ENCODE data around the gene DISC1.
"Not testable (repeated sequence)": the region's sequence is repeated elsewhere in the genome, so short reads cannot be mapped to it uniquely, and the experiment has no call there.

DISC1 gene

GRCh38 chr1:231639819-231640218, 13.2 kb downstream of the DISC1 start:
- FAIRE-seq, result no peak

GRCh38 chr1:231641444-231641843, 14.9 kb downstream of the DISC1 start:
- FAIRE-seq, result not testable (repeated sequence)

GRCh38 chr1:231642061-231642460, 15.5 kb downstream of the DISC1 start:
- not testable (repeated sequence) for FAIRE-seq

- no peak for FAIRE-seq
These were observed 16.0 kb downstream of the DISC1 start for GRCh38 chr1:231642618-231643017.

GRCh38 chr1:231643071-231643934, 16.7 kb downstream of the DISC1 start:
- FAIRE-seq, result no peak

- FAIRE-seq, result no peak
These were observed 17.3 kb downstream of the DISC1 start for GRCh38 chr1:231643935-231644237.

- FAIRE-seq, result not testable (repeated sequence)
These were observed 19.0 kb downstream of the DISC1 start for GRCh38 chr1:231645634-231646033.

GRCh38 chr1:231646165-231646564, 19.6 kb downstream of the DISC1 start:
- FAIRE-seq, result not testable (repeated sequence)

- FAIRE-seq, result not testable (repeated sequence)
These were observed 25.2 kb downstream of the DISC1 start for GRCh38 chr1:231651621-231652260.

- no peak for FAIRE-seq
These were observed 27.0 kb downstream of the DISC1 start for GRCh38 chr1:231653632-231654031.

- no peak for FAIRE-seq
These were observed 30.2 kb downstream of the DISC1 start for GRCh38 chr1:231656741-231657140.

GRCh38 chr1:231658223-231658622, 31.6 kb downstream of the DISC1 start:
- not testable (repeated sequence) for FAIRE-seq

- FAIRE-seq, result no peak
These were observed 33.6 kb downstream of the DISC1 start for GRCh38 chr1:231660198-231660597.

GRCh38 chr1:231663211-231663792, 36.7 kb downstream of the DISC1 start:
- no peak for FAIRE-seq

GRCh38 chr1:231665101-231665500, 38.5 kb downstream of the DISC1 start:
- no peak for FAIRE-seq

- FAIRE-seq, result no peak
These were observed 39.1 kb downstream of the DISC1 start for GRCh38 chr1:231665726-231666125.

- no peak for FAIRE-seq
These were observed 39.8 kb downstream of the DISC1 start for GRCh38 chr1:231666220-231666936.

- FAIRE-seq, result no peak
These were observed 40.5 kb downstream of the DISC1 start for GRCh38 chr1:231666937-231667608.

GRCh38 chr1:231667896-231668506, 41.4 kb downstream of the DISC1 start:
- no peak for FAIRE-seq

- no peak for FAIRE-seq
These were observed 42.2 kb downstream of the DISC1 start for GRCh38 chr1:231668826-231669225.

- FAIRE-seq, result not testable (repeated sequence)
These were observed 43.5 kb downstream of the DISC1 start for GRCh38 chr1:231669864-231670621.

- no peak for FAIRE-seq
These were observed 44.2 kb downstream of the DISC1 start for GRCh38 chr1:231670755-231671154.

Data from A204.1 (cell line).